Naive thymus-derived CD4-positive, alpha-beta T cell (primary cell): Measurements from ENCODE around the gene ACER3. TPM values are rescaled to one million over a fixed set of nuclear protein-coding genes. Genes with fewer than 3 reads are reported as not detected.
"Not testable (repeated sequence)": the region's sequence is repeated elsewhere in the genome, so short reads cannot be mapped to it uniquely, and the experiment has no call there.

Experiments used
- ATAC-seq: fragments of 150-1000 bp; cut with Tn5 transposase; 2 replicates; pipeline ENCODE4 v1.10.0; 2021; ENCODE audit warnings: mild to moderate bottlenecking, moderate library complexity
- CTCF ChIA-PET: fragments of 350-600 bp; sonication (Branson Sonifier 250); formaldehyde crosslinking; loops from one replicate; lab custom pipeline; 2021; ENCODE audit warnings: antibody characterized with exemption; lab: Charles Lee
- POLR2A ChIA-PET: fragments of 350-600 bp; sonication (Branson Sonifier 250); formaldehyde crosslinking; loops from one replicate; lab custom pipeline; 2021; ENCODE audit warnings: antibody characterized with exemption, inconsistent platforms; lab: Charles Lee
- DNase-seq, 9 donors: peaks; one replicate each; pipeline versions ENCODE4 v3.0.0 to v3.0.0-alpha.2; 2020 to 2022; ENCODE audit warnings: mixed read lengths in 1 of 9
- H3K27ac ChIP-seq: one replicate; pipeline ENCODE4 v1.7.0; 2013; ENCODE audit warnings: mild to moderate bottlenecking, low read depth, low read length, moderate library complexity
- H3K27me3 ChIP-seq, 2 donors: one replicate each; pipeline ENCODE4 v1.7.0; 2013; ENCODE audit warnings: low read length in 2 of 2, mild to moderate bottlenecking in 2 of 2, moderate library complexity in 2 of 2; ENCODE audit not compliant: control insufficient read depth in 2 of 2, insufficient read depth in 2 of 2
- H3K36me3 ChIP-seq, 3 experiments: 1 replicate in 2 of 3; 2 replicates in 1 of 3; pipeline ENCODE4 v1.7.0; 2013; ENCODE audit warnings: low read length in 3 of 3, mild to moderate bottlenecking in 3 of 3, moderate library complexity in 1 of 3; ENCODE audit not compliant: insufficient read depth in 3 of 3, control insufficient read depth in 2 of 3
- H3K4me1 ChIP-seq, 2 donors: one replicate each; pipeline ENCODE4 v1.7.0; 2013; ENCODE audit warnings: low read length in 2 of 2, mild to moderate bottlenecking in 2 of 2, moderate library complexity in 1 of 2; ENCODE audit not compliant: control insufficient read depth in 2 of 2, insufficient read depth in 2 of 2
- H3K4me3 ChIP-seq: 2 replicates; pipeline ENCODE4 v1.7.0; 2013; ENCODE audit warnings: mild to moderate bottlenecking, low read length
- H3K9me3 ChIP-seq, 3 experiments: 1 replicate in 2 of 3; 2 replicates in 1 of 3; pipeline ENCODE4 v1.7.0; 2013; ENCODE audit warnings: low read length in 3 of 3; ENCODE audit not compliant: control insufficient read depth in 2 of 3
- H3K27ac Mint-ChIP-seq, 9 donors: one replicate each; pipeline ENCODE4 v1.8.0; 2020 to 2022; ENCODE audit warnings: mixed read lengths in 9 of 9, mild to moderate bottlenecking in 8 of 9, moderate library complexity in 5 of 9, inconsistent platforms in 2 of 9
- H3K27me3 Mint-ChIP-seq, 5 donors: one replicate each; pipeline ENCODE4 v1.8.0; 2021 to 2022; ENCODE audit warnings: mixed read lengths in 5 of 5, mild to moderate bottlenecking in 1 of 5
- H3K36me3 Mint-ChIP-seq, 5 donors: one replicate each; pipeline ENCODE4 v1.8.0; 2020 to 2022; ENCODE audit warnings: mixed read lengths in 5 of 5, mild to moderate bottlenecking in 3 of 5, inconsistent platforms in 1 of 5
- H3K4me1 Mint-ChIP-seq, 7 donors: one replicate each; pipeline ENCODE4 v1.8.0; 2020 to 2022; ENCODE audit warnings: mixed read lengths in 7 of 7, mild to moderate bottlenecking in 3 of 7, inconsistent platforms in 1 of 7
- H3K4me3 Mint-ChIP-seq, 10 donors: one replicate each; pipeline ENCODE4 v1.8.0; 2020 to 2022; ENCODE audit warnings: mild to moderate bottlenecking in 10 of 10, mixed read lengths in 10 of 10, moderate library complexity in 6 of 10, inconsistent platforms in 2 of 10
- H3K9me3 Mint-ChIP-seq, 11 donors: one replicate each; pipeline ENCODE4 v1.8.0; 2020 to 2022; ENCODE audit warnings: mixed read lengths in 11 of 11, mild to moderate bottlenecking in 4 of 11, inconsistent platforms in 1 of 11, moderate library complexity in 1 of 11
- intact Hi-C, 2 donors: fragments of 100-400 bp; cut with micrococcal nuclease; formaldehyde crosslinking; loops; one replicate each; pipeline ENCODE4 v1.15.1; 2023
- polyA plus RNA-seq, 2 donors: library from polyadenylated mRNA; unstranded; fragments of 300-500 nt; fragmentation: Illumina TruSeq; gene quantifications; one replicate each; pipeline ENCODE4 v1.2.3, GENCODE V29; 2021
- total RNA-seq, 6 experiments: library from RNA in 5 of 6; stranded (reverse) in 5 of 6; gene quantifications; 1 replicate in 5 of 6; 2 replicates in 1 of 6; pipeline ENCODE4 v1.2.3 and lab custom pipeline; 2021 to 2026

Gene ACER3
- total and polyA plus RNA-seq, 7 experiments from 2014 or later = 4.7 to 15.2 (median 9.0) TPM

DNA sequence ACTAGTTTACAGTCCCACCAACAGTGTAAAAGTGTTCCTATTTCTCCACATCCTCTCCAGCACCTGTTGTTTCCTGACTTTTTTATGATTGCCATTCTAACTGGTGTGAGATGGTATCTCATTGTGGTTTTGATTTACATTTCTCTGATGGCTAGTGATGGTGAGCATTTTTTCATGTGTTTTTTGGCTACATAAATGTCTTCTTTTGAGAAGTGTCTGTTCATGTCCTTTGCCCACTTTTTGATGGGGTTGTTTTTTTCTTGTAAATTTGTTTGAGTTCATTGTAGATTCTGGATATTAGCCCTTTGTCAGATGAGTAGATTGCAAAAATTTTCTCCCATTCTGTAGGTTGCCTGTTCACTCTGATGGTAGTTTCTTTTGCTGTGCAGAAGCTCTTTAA, 33.7 kb upstream of the ACER3 start:
- DNase-seq, H3K27ac ChIP-seq, H3K4me1 ChIP-seq, ATAC-seq, CTCF ChIA-PET, POLR2A ChIA-PET, H3K9me3 ChIP-seq, intact Hi-C loops, H3K27me3 ChIP-seq, H3K4me3 Mint-ChIP-seq, H3K27ac Mint-ChIP-seq, H3K4me3 ChIP-seq, H3K36me3 ChIP-seq: not testable (repeated sequence)
- H3K36me3 Mint-ChIP-seq = peaks cover 0 to 19% (median 0%) of the 10 kb centered on the region in 5 donors
- peaks cover 0 to 19% (median 0%) of the 10 kb centered on the region in 11 donors for H3K9me3 Mint-ChIP-seq
- H3K4me1 Mint-ChIP-seq = peaks cover 0 to 27% (median 10%) of the 10 kb centered on the region in 7 donors
- H3K27me3 Mint-ChIP-seq = peaks cover 0 to 11% (median 2%) of the 10 kb centered on the region in 5 donors

GRCh38 chr11:76830639-76831327, 29.9 kb upstream of the ACER3 start:
- Mint-ChIP-seq H3K9me3 (peaks cover 0 to 9% (median 0%) of the 10 kb centered on the region in 11 donors), H3K27me3 (peaks cover 0 to 15% (median 3%) of the 10 kb centered on the region in 5 donors), H3K27ac (no peak overlapping the region), H3K36me3 (peaks cover 0 to 8% (median 0%) of the 10 kb centered on the region in 5 donors), H3K4me3 (no peak overlapping the region), H3K4me1 (peaks cover 0 to 4% (median 0%) of the 10 kb centered on the region in 7 donors)
- no peak overlapping the region for H3K4me3 ChIP-seq
- no peaks in the 10 kb centered on the region for H3K36me3 ChIP-seq
- no peak for DNase-seq
- no peaks in the 10 kb centered on the region for H3K9me3 ChIP-seq
- no peaks in the 10 kb centered on the region for H3K27me3 ChIP-seq
- no peak overlapping the region for H3K27ac ChIP-seq
- ChIA-PET POLR2A (no interaction called here), CTCF (no interaction called here)
- intact Hi-C loops = no loop called here
- no peaks in the 10 kb centered on the region for H3K4me1 ChIP-seq
- no peak for ATAC-seq

DNA sequence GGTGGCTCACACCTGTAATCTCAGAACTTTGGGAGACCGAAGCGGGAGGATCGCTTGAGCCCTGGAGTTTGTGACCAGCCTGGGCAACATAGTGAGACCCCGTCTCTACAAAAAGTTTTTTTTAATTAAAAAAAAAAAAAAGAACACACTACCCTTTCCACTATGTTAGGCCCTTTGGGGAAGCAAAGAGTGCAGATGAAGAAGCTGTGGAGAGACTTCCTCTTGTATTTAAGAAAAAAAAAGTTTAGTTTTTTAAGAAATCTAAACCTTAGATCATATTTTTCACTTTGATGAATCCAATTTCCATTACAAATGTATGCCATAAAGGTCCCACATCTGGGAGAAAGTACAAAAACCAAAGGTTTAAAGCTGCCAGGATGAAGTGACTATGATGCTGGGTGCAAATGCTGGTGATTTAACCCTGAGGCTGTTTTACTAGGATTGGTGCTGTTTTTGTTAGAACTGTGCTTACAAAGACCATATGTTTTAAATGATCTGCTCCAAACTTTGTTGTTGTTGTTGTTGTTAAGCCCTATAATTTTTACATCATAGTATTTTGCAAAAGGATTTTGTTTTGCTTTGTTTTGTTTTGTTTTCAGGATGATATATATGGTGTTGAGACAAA, 28.9 kb upstream of the ACER3 start:
- Histone ChIP-seq H3K27ac (no peak overlapping the region), H3K4me1 (no peaks in the 10 kb centered on the region), H3K4me3 (no peak overlapping the region), H3K27me3 (no peaks in the 10 kb centered on the region), H3K36me3 (no peaks in the 10 kb centered on the region), H3K9me3 (no peaks in the 10 kb centered on the region)
- Mint-ChIP-seq H3K27ac (no peak overlapping the region), H3K27me3 (peaks cover 0 to 15% (median 3%) of the 10 kb centered on the region in 5 donors), H3K4me3 (no peak overlapping the region), H3K9me3 (peaks cover 0 to 4% (median 0%) of the 10 kb centered on the region in 11 donors), H3K4me1 (no peaks in the 10 kb centered on the region), H3K36me3 (peaks cover 0 to 2% (median 0%) of the 10 kb centered on the region in 5 donors)
- ChIA-PET CTCF (no interaction called here), POLR2A (no interaction called here)
- ATAC-seq (no peak), DNase-seq (no peak)
- intact Hi-C loops = no loop called here

DNA sequence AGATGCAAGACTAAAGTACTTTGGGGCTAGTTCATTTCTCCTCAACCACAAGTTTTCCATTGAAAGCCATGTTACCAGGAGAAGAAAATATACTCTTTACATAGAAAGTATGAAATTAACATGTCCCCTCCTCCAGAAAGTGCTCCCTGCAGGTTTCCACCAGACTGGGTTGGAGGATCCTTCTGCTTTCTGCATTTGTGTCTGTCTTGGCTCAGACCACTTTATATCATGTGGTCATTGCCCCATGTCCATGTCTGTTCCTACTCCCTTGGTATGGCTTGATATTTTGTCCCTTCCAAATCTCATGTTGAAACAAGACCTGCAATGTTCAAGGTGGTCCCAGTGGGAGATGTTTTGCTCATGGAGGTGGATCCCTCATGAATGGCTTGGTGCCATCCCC, 28.4 kb upstream of the ACER3 start:
- no peak overlapping the region for H3K27ac ChIP-seq
- H3K27me3 ChIP-seq = no peaks in the 10 kb centered on the region
- ChIA-PET POLR2A (no interaction called here), CTCF (no interaction called here)
- no peak overlapping the region for H3K4me3 ChIP-seq
- no peaks in the 10 kb centered on the region for H3K4me1 ChIP-seq
- no peaks in the 10 kb centered on the region for H3K9me3 ChIP-seq
- no peak for DNase-seq
- H3K27ac Mint-ChIP-seq = no peak overlapping the region
- no peaks in the 10 kb centered on the region for H3K36me3 Mint-ChIP-seq
- H3K4me1 Mint-ChIP-seq = no peaks in the 10 kb centered on the region
- H3K36me3 ChIP-seq = no peaks in the 10 kb centered on the region
- no peak overlapping the region for H3K4me3 Mint-ChIP-seq
- no peak for ATAC-seq
- intact Hi-C loops = no loop called here
- H3K9me3 Mint-ChIP-seq = peaks cover 0 to 2% (median 0%) of the 10 kb centered on the region in 11 donors
- H3K27me3 Mint-ChIP-seq = peaks cover 0 to 15% (median 3%) of the 10 kb centered on the region in 5 donors

DNA sequence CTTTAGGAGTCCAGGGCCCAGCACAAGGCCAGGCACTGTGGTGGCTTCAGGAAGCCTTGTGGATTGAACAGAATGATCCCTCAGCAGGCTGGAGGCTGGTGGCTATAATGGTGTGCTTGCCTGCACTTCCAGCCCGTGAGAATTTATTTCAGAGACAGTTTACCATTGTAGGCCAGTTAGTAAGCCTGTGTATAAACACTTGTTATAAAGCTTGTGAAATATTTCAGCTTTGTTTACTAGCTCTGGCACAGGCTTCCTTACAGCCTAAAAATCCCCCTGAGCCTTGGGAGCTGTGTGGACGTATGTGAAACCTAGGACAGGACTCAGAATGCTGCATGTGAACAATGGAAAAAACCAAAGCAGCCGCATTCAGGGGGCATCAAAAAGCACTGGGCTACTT, 26.6 kb upstream of the ACER3 start:
- H3K27ac ChIP-seq = no peak overlapping the region
- no peak overlapping the region for H3K4me3 ChIP-seq
- H3K27me3 ChIP-seq = no peaks in the 10 kb centered on the region
- ChIA-PET CTCF (no interaction called here), POLR2A (no interaction called here)
- ATAC-seq (no peak), DNase-seq (no peak)
- H3K4me1 ChIP-seq = no peaks in the 10 kb centered on the region
- H3K4me3 Mint-ChIP-seq = no peak overlapping the region
- H3K27ac Mint-ChIP-seq = no peak overlapping the region
- no peaks in the 10 kb centered on the region for H3K36me3 ChIP-seq
- peaks cover 0 to 18% (median 8%) of the 10 kb centered on the region in 5 donors for H3K27me3 Mint-ChIP-seq
- H3K9me3 ChIP-seq = no peaks in the 10 kb centered on the region
- no peaks in the 10 kb centered on the region for H3K36me3 Mint-ChIP-seq
- intact Hi-C loops = no loop called here
- H3K9me3 Mint-ChIP-seq = peaks cover 0 to 2% (median 0%) of the 10 kb centered on the region in 11 donors
- H3K4me1 Mint-ChIP-seq = no peaks in the 10 kb centered on the region

DNA sequence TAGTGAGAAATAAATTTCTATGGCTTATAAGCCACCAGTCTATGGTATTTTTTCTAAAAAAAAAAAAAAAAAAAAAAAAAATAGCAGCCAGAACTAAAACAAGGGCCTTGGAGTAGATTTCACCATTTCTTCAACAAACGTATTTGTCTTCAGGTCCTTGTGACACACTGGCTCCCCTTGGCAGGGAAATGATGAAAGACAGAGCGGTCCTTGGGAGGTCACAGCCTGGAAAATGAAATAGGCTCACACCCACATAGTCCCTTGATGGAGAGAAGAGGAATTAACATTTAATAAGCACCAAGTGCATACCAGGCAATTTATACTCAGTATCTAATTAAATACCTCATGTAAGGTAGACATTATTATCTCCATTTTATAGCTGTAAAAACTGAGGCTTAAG, 25.7 kb upstream of the ACER3 start:
- Mint-ChIP-seq H3K9me3 (no peaks in the 10 kb centered on the region), H3K36me3 (no peaks in the 10 kb centered on the region), H3K4me1 (no peaks in the 10 kb centered on the region), H3K4me3 (no peak overlapping the region), H3K27ac (no peak overlapping the region), H3K27me3 (peaks cover 0 to 22% (median 17%) of the 10 kb centered on the region in 5 donors)
- H3K9me3 ChIP-seq = no peaks in the 10 kb centered on the region
- ChIA-PET CTCF (no interaction called here), POLR2A (no interaction called here)
- no peaks in the 10 kb centered on the region for H3K4me1 ChIP-seq
- no peaks in the 10 kb centered on the region for H3K36me3 ChIP-seq
- H3K4me3 ChIP-seq = no peak overlapping the region
- DNase-seq (no peak), ATAC-seq (no peak)
- no peaks in the 10 kb centered on the region for H3K27me3 ChIP-seq
- intact Hi-C loops = no loop called here
- no peak overlapping the region for H3K27ac ChIP-seq
